NCI-H82 (cell line): ENCODE data around the gene EIF2S1.
"Not testable (repeated sequence)": the region's sequence is repeated elsewhere in the genome, so short reads cannot be mapped to it uniquely, and the experiment has no call there.

ENCODE experiments used
- DNase-seq: peaks from one replicate; lab custom pipeline; 2025; lab: John Stamatoyannopoulos, UW

The EIF2S1 gene

GRCh38 chr14:67359775-67360469 lies at the start of gene EIF2S1, which contains the start of gene ATP6V1D:
Gene EIF2S1, plus strand, starts transcription at chr14:67360328. Its CDS starts 4,440 bp downstream, at chr14:67364768.
Gene ATP6V1D, minus strand, starts transcription at chr14:67359804. Its CDS starts 106 bp downstream, at chr14:67359698.
- peak; percentile 99 for DNase-seq

- no peak for DNase-seq
Observed at GRCh38 chr14:67311868-67312267, 48.3 kb upstream of the EIF2S1 start.

GRCh38 chr14:67313153-67313552 lies 47.0 kb upstream of the EIF2S1 start:
- no peak for DNase-seq

GRCh38 chr14:67317822-67318221 lies 42.3 kb upstream of the EIF2S1 start:
- DNase-seq: no peak

DNA sequence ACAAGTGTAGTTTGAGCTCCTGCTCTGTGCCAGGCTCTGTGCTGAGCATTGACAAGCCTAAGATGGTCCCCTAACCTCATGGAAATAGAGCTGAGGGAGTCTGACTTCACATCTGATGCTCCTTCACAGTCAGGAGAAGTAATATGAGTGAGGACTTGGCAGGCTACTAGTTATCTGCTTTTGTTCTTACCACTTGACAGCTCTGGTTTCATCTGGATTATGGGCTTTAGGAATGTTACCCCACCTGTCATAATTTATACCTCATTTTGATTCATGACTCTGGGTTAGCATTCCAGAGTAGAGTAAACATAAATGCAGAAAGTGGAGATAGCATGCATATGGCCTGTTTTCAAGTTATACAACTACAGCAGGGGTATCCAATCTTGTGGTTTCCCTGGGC lies 41.0 kb upstream of the EIF2S1 start:
- no peak for DNase-seq

GRCh38 chr14:67329666-67330065 lies 30.5 kb upstream of the EIF2S1 start:
- not testable (repeated sequence) for DNase-seq

GRCh38 chr14:67331368-67332125 lies 28.6 kb upstream of the EIF2S1 start:
- DNase-seq: no peak

DNA sequence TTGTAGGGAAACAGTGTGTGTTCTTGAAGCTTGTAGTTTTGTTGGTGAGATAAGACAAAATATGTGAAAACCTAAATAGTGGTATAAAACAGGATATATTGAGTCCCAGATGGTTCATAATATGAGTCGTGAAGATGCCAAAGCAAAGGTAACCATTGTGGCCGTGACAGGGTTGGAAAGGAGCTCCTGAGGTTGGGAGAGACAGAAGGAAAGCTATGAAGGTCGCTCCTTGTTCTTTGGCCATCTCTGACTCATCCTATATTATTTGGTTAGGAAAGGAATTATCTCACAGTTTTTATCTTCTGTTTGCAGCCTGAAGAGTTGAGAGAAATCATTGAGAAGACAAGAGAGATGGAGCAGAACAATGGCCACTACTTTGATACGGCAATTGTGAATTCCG lies 27.7 kb upstream of the EIF2S1 start:
- no peak for DNase-seq

DNA sequence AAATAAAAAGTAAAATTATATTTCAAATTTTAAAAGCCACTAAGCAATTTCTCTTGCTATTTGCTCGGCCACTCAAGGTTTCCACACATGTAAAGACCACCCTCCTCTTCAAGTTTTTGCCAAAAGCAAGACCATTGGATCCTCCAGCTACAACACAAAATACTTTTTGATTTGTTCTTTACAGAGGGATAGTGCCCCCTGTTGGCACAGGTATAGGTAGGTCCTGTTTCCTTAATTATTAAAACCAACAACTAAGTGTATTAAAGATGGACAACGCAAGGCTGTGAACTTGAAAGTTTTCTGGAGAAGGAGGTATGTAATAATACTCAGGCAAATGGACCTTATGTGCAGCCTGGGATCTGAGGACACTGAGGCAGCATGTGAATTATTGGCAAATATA lies 24.3 kb upstream of the EIF2S1 start:
- peak; percentile 36 for DNase-seq

DNA sequence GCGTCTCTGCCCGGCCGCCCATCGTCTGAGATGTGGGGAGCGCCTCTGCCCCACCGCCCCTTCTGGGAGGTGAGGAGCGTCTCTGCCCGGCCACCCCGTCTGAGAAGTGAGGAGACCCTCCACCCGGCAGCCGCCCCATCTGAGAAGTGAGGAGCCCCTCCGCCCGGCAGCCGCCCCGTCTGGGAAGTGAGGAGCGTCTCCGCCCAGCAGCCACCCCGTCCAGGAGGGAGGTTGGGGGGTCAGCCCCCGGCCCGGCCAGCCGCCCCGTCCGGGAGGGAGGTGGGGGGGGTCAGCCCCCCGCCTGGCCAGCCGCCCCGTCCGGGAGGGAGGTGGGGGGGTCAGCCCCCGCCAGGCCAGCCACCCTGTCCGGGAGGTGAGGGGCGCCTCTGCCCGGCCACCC lies 18.9 kb upstream of the EIF2S1 start:
- DNase-seq: not testable (repeated sequence)

DNA sequence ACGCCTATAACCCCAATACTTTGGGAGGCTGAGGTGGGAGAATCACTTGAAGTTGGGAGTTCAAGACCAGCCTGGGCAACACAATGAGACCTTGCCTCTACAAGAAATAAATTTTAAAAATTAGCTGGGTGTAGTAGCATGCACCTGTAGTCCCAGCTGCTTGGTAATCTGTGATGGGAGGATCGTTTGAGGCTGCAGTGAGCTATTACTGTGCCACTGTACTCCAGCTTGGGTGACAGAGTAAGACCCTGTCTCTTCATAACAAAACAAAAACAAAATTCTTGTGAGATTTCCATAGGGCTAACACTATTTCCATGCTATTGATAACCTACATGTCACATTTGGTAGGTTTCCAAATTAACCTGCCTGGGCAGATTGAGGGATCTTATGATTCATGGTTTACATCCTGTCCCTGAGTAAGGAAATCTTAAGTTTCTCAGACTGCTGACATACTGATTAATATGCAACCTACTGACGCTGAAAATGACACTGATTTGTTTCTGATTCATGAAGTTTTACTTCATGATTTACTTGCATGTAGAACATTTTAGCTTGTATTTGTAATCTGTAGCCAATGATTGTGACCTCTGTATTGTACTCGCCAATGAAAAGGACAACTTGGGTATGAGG lies 16.4 kb upstream of the EIF2S1 start:
- DNase-seq: no peak

GRCh38 chr14:67345583-67345982 lies 14.5 kb upstream of the EIF2S1 start:
- DNase-seq: no peak

GRCh38 chr14:67352055-67352454 lies 8.1 kb upstream of the EIF2S1 start:
- DNase-seq: no peak

- DNase-seq: no peak
Observed at GRCh38 chr14:67357186-67357968, 2.8 kb upstream of the EIF2S1 start.

GRCh38 chr14:67357969-67358354 lies 2.2 kb upstream of the EIF2S1 start:
- no peak for DNase-seq

- peak; percentile 17 for DNase-seq
Observed at GRCh38 chr14:67358924-67359774, 979 bp upstream of the EIF2S1 start.

GRCh38 chr14:67360470-67361206 lies 510 bp downstream of the EIF2S1 start:
- no peak for DNase-seq

- no peak for DNase-seq
Observed at GRCh38 chr14:67365476-67365875, 5.3 kb downstream of the EIF2S1 start.

- no peak for DNase-seq
Observed at GRCh38 chr14:67370830-67371229, 10.7 kb downstream of the EIF2S1 start.
